HepG2 (cell line): ENCODE data around the gene CHD2. TPM values are rescaled to one million over a fixed set of nuclear protein-coding genes. Genes with fewer than 3 reads are reported as not detected.

ENCODE experiments used
- BCL6 ChIP-seq: IDR thresholded peaks from 2 replicates; pipeline ENCODE4 v1.6.1; 2016; ENCODE audit warnings: missing genetic modification reagents, missing compliant biosample characterization
- RBFOX2 ChIP-seq: fragments of 200-400 bp; formaldehyde crosslinking; IDR thresholded peaks from 2 replicates; pipeline ENCODE4 v1.6.1; 2017; ENCODE audit warnings: low read depth, mild to moderate bottlenecking, low read length
- RERE ChIP-seq: IDR thresholded peaks from 2 replicates; pipeline ENCODE4 v1.6.1; 2016; ENCODE audit warnings: low read depth, missing genetic modification reagents, missing compliant biosample characterization
- SAP130 ChIP-seq: IDR thresholded peaks from 2 replicates; pipeline ENCODE4 v1.6.1; 2016; ENCODE audit warnings: low read depth
- TRIM22 ChIP-seq: fragments of 450-650 bp; IDR thresholded peaks from 2 replicates; pipeline ENCODE4 v1.6.1; 2017
- ZNF276 ChIP-seq: sonication (generic); formaldehyde crosslinking; IDR thresholded peaks from 2 replicates; pipeline ENCODE4 v1.4.0; 2020; ENCODE audit warnings: mild to moderate bottlenecking, low read depth, missing genetic modification reagents
- ZNF691 ChIP-seq: sonication (generic); formaldehyde crosslinking; IDR thresholded peaks from 2 replicates; pipeline ENCODE4 v1.4.0; 2020; ENCODE audit warnings: missing genetic modification reagents, low read depth, mild to moderate bottlenecking, borderline replicate concordance
- ZNF777 ChIP-seq: sonication (generic); formaldehyde crosslinking; IDR thresholded peaks from 2 replicates; pipeline ENCODE4 v1.4.0; 2020; ENCODE audit warnings: missing genetic modification reagents
- polyA plus RNA-seq, 8 experiments: library from polyadenylated mRNA; depleted of rRNA in 3 of 8; stranded (reverse) in 7 of 8; unstranded in 1 of 8; fragments of >200 nt; fragmentation: Illumina TruSeq in 4 of 8; extraction: Trizol in 4 of 8; gene quantifications; 2 replicates each; pipeline versions ENCODE4 v1.2.1 to v1.2.3, GENCODE V29; 2011 to 2016; ENCODE audit warnings: low read depth in 4 of 8, missing spikeins in 1 of 8, mixed read lengths in 1 of 8; ENCODE audit not compliant: insufficient read depth in 1 of 8
- total RNA-seq, 5 experiments: library from RNA; depleted of rRNA; stranded (reverse); fragments of >200 nt; fragmentation: Illumina TruSeq; extraction: Trizol; gene quantifications; 2 replicates each; pipeline ENCODE4 v1.2.3, GENCODE V29; 2016; ENCODE audit warnings: low read depth in 1 of 5

Gene CHD2
- total and polyA plus RNA-seq, 2 of the 13 experiments (the other 11 are each of a cell fraction or from before 2014, with no cell fraction given): 54.0 to 54.1 TPM

- no peak for TF ChIP-seq ZNF777 (CRISPR knock-in tag)
- no peak for TF ChIP-seq ZNF276 (CRISPR knock-in tag)
- TF ChIP-seq RBFOX2: 0 out of 2 replicates have a peak, but pooled peaks have one; percentile 8
- 0 out of 2 replicates have a peak, but pooled peaks have one; percentile 14 for TF ChIP-seq SAP130
- TF ChIP-seq BCL6 (CRISPR knock-in tag): no peak
- no peak for TF ChIP-seq TRIM22
- TF ChIP-seq ZNF691 (CRISPR knock-in tag): no peak
- no peak for TF ChIP-seq RERE (CRISPR knock-in tag)
Observed at GRCh38 chr15:92906020-92906419, 5.9 kb downstream of the CHD2 start (continued).
